Uterus (tissue), 2 donors: ENCODE measurements around the gene CHD5.

Experiments
- CTCF ChIP-seq, 4 experiments: fragments of 200-600 bp in 2 of 4; fragments of 450-650 bp in 2 of 4; sonication (generic) in 2 of 4; IDR thresholded peaks; one replicate each; pipeline ENCODE4 v1.5.1; 2016 to 2019; ENCODE audit warnings: antibody characterized with exemption in 4 of 4, mild to moderate bottlenecking in 2 of 4, moderate library complexity in 1 of 4
- POLR2A ChIP-seq, 2 donors: fragments of 450-650 bp; IDR thresholded peaks; one replicate each; pipeline ENCODE4 v1.6.1; 2016; ENCODE audit warnings: antibody characterized with exemption in 2 of 2, mild to moderate bottlenecking in 1 of 2, moderate library complexity in 1 of 2

DNA sequence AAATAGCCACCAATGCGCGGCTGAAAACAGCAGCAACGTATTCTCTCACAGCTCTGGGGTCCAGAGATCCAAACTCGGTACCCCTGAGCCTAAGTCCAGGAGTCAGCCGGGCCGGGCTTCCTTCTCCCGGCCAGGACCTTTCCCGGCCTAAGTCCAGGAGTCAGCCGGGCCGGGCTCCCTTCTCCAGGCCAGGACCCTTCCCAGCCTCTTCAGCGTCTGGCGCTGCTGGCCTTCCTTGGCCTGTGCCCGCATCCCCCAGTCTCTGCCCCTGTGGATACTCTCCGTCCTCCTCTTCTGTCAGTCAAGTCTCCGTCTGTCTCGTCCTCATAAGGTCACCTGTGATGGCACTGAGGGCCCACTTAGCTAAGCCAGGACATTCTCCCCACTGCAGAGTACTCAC, 102.2 kb downstream of the CHD5 start:
- TF ChIP-seq CTCF (IDR thresholded peaks at IDR 0.05) (no peak), POLR2A (IDR thresholded peaks at IDR 0.05) (no peak)
